Measurements from ENCODE around the gene SATL1.

- TF ChIP-seq CTCF (IDR thresholded peaks at IDR 0.05 in 4 of 5, conservative IDR thresholded peaks at IDR 0.05 in 1 of 5) (no peak), POLR2A (IDR thresholded peaks at IDR 0.05) (no peak)
These were observed at the start of gene SATL1, which contains the start of gene ZNF711 for GRCh38 chrX:85243761-85244449.
